Peyer's patch (tissue), 4 donors: ENCODE measurements around the gene RRP1B.

Experiments used
- POLR2A ChIP-seq, 2 donors: fragments of 450-650 bp; IDR thresholded peaks; one replicate each; pipeline ENCODE4 v1.5.1; 2017; ENCODE audit warnings: antibody characterized with exemption in 2 of 2, mild to moderate bottlenecking in 2 of 2, moderate library complexity in 2 of 2
- TF ChIP-seq, protein P1 (sequence below), 6 experiments: fragments of 450-650 bp in 4 of 6; fragments of 200-600 bp in 2 of 6; sonication (generic) in 1 of 6; IDR thresholded peaks; one replicate each; pipeline ENCODE4 v1.5.1; 2017 to 2019; ENCODE audit warnings: antibody characterized with exemption in 6 of 6, mild to moderate bottlenecking in 3 of 6, moderate library complexity in 1 of 6

DNA sequence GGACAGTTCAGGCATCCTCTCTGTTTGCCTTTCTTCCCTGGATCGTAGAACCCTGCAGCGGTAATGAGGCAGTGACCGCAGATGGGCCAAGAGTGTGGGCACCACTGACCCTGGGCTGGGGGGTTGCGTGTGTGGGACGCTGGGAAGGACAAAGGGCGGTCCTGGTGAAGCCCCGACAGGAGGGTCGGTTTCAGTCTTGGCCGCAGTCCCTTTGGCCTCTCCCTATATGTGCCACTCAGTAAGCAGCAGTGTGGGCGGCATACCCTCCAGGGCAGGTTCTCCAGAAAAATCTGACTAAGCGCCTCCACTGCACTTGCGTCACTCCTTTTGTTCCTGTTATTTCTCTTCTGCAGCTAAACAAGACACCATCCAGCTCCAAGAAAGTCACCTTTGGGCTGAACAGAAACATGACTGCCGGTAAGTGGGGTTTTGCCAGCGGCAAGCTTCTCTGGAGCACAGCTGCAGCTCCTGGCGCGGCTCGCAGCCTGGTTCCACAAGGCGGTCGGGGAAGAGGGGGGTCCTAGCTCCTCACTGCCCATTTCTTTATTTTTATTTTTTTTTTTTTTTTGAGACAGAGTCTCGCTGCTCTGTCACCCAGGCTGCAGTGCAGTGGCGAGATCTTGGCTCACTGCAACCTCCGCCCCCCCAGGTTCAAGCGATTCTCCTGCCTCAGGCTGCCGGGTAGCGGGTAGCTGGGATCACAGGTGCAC is 31.9 kb downstream of the RRP1B start:
- TF ChIP-seq, protein P1, sequence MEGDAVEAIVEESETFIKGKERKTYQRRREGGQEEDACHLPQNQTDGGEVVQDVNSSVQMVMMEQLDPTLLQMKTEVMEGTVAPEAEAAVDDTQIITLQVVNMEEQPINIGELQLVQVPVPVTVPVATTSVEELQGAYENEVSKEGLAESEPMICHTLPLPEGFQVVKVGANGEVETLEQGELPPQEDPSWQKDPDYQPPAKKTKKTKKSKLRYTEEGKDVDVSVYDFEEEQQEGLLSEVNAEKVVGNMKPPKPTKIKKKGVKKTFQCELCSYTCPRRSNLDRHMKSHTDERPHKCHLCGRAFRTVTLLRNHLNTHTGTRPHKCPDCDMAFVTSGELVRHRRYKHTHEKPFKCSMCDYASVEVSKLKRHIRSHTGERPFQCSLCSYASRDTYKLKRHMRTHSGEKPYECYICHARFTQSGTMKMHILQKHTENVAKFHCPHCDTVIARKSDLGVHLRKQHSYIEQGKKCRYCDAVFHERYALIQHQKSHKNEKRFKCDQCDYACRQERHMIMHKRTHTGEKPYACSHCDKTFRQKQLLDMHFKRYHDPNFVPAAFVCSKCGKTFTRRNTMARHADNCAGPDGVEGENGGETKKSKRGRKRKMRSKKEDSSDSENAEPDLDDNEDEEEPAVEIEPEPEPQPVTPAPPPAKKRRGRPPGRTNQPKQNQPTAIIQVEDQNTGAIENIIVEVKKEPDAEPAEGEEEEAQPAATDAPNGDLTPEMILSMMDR (IDR thresholded peaks at IDR 0.05), result no peak
- TF ChIP-seq POLR2A (IDR thresholded peaks at IDR 0.05), result no peak
